ENCODE data around the gene SOWAHC. TPM values are rescaled to one million over a fixed set of nuclear protein-coding genes. Genes with fewer than 3 reads are reported as not detected.

The SOWAHC gene
- total RNA-seq, 1 donor from 2014 or later, result 10.9 TPM

- no peak for DNase-seq (ENCODE audit: low read depth, low spot score)
- Mint-ChIP-seq H3K4me3 (peak overlapping the region; percentile 89), H3K27ac (ENCODE audit: unreplicated experiment) (no peak overlapping the region), H3K36me3 (ENCODE audit: low read depth) (peaks cover 2% of the 10 kb centered on the region), H3K9me3 (no peaks in the 10 kb centered on the region), H3K27me3 (ENCODE audit: low read depth) (peaks cover 16% of the 10 kb centered on the region), H3K4me1 (peaks cover 63% of the 10 kb centered on the region)
- TF ChIP-seq CTCF (conservative IDR thresholded peaks at IDR 0.05), result no peak
These were observed 2.6 kb upstream of the SOWAHC start for GRCh38 chr2:109611467-109612095.

GRCh38 chr2:109613081-109613921 is 863 bp upstream of the SOWAHC start:
- Mint-ChIP-seq H3K27me3 (ENCODE audit: low read depth) (peaks cover 16% of the 10 kb centered on the region), H3K9me3 (no peaks in the 10 kb centered on the region), H3K4me3 (peak overlapping the region; percentile 98), H3K27ac (ENCODE audit: unreplicated experiment) (peak overlapping the region; percentile 97), H3K4me1 (peaks cover 66% of the 10 kb centered on the region), H3K36me3 (ENCODE audit: low read depth) (peaks cover 2% of the 10 kb centered on the region)
- no peak for TF ChIP-seq CTCF (conservative IDR thresholded peaks at IDR 0.05)
- DNase-seq (ENCODE audit: low read depth, low spot score), result no peak

GRCh38 chr2:109614715-109615636 is 812 bp downstream of the SOWAHC start:
- peaks cover 16% of the 10 kb centered on the region for H3K27me3 Mint-ChIP-seq (ENCODE audit: low read depth)
- no peaks in the 10 kb centered on the region for H3K9me3 Mint-ChIP-seq
- TF ChIP-seq CTCF (conservative IDR thresholded peaks at IDR 0.05), result no peak
- peak; percentile 22 for DNase-seq (ENCODE audit: low read depth, low spot score)
- H3K4me1 Mint-ChIP-seq, result peaks cover 52% of the 10 kb centered on the region
- H3K4me3 Mint-ChIP-seq, result peak overlapping the region; percentile 91
- H3K27ac Mint-ChIP-seq (ENCODE audit: unreplicated experiment), result no peak overlapping the region
- H3K36me3 Mint-ChIP-seq (ENCODE audit: low read depth), result no peaks in the 10 kb centered on the region

- H3K36me3 Mint-ChIP-seq (ENCODE audit: low read depth), result no peaks in the 10 kb centered on the region
- TF ChIP-seq CTCF (conservative IDR thresholded peaks at IDR 0.05), result no peak
- H3K27ac Mint-ChIP-seq (ENCODE audit: unreplicated experiment), result no peak overlapping the region
- no peak for DNase-seq (ENCODE audit: low read depth, low spot score)
- H3K4me1 Mint-ChIP-seq, result peaks cover 49% of the 10 kb centered on the region
- no peaks in the 10 kb centered on the region for H3K9me3 Mint-ChIP-seq
- peak overlapping the region; percentile 91 for H3K4me3 Mint-ChIP-seq
- peaks cover 16% of the 10 kb centered on the region for H3K27me3 Mint-ChIP-seq (ENCODE audit: low read depth)
These were observed 1.5 kb downstream of the SOWAHC start for GRCh38 chr2:109615637-109616144.

GRCh38 chr2:109616184-109616583 is 2.0 kb downstream of the SOWAHC start:
- DNase-seq (ENCODE audit: low read depth, low spot score), result no peak
- H3K36me3 Mint-ChIP-seq (ENCODE audit: low read depth), result no peaks in the 10 kb centered on the region
- H3K4me1 Mint-ChIP-seq, result peaks cover 44% of the 10 kb centered on the region
- no peaks in the 10 kb centered on the region for H3K9me3 Mint-ChIP-seq
- peaks cover 16% of the 10 kb centered on the region for H3K27me3 Mint-ChIP-seq (ENCODE audit: low read depth)
- H3K27ac Mint-ChIP-seq (ENCODE audit: unreplicated experiment), result no peak overlapping the region
- peak overlapping the region; percentile 91 for H3K4me3 Mint-ChIP-seq
- TF ChIP-seq CTCF (conservative IDR thresholded peaks at IDR 0.05), result no peak
